GM19351 (cell line): Measurements from ENCODE around the gene FOXO6.

Source experiments
- ATAC-seq: cut with Tn5 transposase; IDR thresholded peaks from one replicate; pipeline ENCODE4 v1.9.1; 2021; ENCODE audit warnings: mild to moderate bottlenecking, moderate library complexity; ENCODE audit not compliant: unreplicated experiment

The FOXO6 gene

DNA sequence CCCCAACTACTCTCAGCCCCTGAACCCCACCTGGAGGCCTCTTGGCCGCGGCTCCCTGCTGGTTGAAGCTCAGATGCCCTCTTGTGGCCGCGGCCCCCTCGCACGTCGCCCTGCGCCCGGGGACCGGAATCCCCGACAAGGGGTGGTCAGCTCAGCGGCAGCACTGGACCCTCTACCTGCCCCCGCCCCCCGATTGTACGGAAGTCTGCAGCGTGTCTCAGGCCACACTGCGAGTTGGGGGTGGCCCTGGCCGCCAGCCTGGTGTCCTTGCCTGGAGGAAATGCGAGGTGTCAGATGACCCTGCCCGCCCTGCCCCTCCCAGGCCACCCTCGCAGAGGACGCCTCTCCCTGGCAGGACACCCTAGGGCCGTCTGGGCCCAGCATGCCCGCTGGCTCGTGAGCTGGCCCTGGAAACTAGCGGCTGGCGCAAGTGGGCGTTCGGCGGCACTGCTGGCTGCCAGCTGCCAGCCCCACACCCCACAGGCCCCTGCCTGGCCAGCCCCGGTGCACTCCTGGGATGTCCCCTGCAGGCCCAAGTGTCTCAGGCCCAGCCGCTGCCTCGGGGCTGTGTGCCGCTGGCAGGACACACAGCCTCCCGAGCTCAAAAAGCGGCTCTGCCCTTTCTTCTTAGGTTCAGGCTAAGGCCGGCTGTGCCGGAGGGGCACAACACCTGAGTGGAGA lies 62.4 kb downstream of the FOXO6 start:
- no peak for ATAC-seq

DNA sequence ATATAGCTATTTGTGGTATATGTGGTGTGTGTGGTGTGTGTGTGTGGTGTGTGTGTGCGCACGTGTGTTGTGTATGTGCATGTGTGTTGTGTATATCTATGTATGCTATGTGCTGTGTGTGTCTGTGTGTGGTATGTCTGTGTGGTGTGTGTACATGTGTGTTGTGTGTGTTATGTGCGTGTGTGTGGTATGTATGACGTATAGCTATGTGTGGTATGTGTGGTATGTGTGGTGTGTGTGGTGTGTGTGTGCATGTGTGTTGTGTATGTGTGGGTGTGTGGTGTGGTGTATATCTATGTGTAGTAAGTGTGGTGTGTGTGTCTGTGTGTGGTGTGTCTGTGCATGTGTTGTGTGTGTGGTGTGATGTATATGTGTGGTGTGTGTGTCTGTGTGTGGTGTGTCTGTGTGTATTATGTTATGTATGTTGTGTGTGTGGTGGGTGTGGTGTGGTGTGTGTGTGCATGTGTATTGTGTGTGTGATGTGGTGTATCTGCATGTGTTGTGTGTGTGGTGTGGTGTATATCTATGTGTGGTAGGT lies 63.4 kb downstream of the FOXO6 start:
- no peak for ATAC-seq

DNA sequence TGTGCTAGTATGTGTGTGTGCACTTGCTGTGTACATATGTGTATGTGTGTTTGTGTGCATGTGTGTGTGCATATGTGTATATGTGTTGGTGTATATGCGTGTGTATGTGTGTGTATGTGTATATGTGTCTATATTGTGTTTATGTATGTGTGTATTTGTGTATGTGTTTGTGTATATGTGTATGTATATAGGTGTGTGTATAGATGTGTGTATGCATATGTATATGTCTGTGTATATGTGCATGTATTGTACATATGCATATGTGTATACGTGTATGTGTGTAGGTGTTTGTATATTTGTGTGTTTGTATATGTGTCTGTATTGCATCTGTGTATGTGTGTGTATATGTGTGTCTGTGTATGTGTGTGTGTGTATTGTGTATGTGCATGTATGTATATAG lies 64.1 kb downstream of the FOXO6 start:
- ATAC-seq: no peak

DNA sequence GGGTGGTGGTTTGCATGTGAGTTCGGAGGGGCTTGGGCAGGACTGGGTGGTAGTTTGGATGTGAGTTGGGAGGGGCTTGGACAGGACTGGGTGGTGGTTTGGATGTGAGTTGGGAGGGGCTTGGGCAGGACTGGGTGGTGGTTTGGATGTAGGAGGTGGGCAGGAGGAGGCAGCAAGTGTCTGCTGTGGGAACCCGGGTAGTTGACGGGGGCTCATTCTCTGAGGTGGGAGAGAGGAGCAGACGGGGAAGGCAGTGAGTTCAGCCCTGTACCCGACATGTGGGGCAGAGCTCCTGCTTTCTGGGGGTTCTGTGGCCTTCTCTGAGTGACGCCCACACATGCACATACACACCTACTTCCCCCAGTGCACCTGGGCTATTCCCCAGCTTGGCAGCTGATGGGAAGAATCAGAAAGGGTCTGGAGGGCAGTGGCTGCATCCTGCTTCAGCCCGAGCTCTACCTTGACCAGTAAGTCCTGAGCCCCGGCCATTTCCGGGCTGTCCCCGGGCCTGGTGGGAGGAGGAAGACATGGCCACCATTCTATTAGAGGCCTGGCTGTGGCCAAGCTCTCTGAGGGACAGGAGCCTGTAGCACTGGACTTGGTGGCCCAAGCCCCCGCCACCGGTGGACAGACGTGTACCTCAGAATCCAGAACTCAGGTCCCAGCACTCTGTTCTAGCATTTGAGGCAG lies 65.1 kb downstream of the FOXO6 start:
- no peak for ATAC-seq

DNA sequence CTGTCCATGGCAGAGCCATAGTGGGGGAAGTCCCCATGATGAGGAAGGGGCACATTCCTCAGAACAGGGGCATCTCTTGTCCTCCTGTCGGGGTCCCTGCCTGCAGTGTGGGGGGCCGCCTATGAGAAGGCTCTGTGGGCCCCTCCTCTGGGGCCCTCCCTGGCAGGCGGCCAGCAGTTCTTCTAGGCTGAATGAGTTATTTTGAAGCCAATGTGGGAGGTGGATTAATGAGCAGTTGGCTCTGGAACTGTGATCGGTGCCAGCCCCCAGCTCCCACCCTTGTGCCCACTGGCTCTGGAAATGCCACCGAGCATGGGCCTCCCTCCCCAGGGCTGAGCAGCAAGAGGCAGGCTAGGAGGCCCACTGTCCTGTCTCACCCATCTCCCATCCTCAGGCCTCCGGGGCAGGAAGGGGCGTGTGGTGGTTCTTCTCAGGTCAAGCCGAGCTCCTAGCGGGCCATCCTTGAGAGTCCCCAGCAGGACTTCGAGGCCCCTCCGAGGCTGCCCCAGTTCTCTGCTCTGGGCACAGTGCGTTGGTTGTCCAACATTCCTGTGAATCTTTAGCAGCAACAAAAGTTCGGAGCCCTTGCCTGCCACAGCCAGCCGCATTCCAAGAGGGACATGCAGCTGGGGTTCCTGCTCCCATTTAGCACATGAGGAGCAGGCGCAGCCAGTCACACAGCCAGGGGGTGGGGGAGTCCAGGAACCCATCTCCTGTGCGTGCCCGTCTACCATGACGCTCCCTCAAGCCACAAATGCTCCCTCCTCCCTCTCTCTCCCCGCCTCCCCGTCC lies 66.1 kb downstream of the FOXO6 start:
- ATAC-seq: no peak

DNA sequence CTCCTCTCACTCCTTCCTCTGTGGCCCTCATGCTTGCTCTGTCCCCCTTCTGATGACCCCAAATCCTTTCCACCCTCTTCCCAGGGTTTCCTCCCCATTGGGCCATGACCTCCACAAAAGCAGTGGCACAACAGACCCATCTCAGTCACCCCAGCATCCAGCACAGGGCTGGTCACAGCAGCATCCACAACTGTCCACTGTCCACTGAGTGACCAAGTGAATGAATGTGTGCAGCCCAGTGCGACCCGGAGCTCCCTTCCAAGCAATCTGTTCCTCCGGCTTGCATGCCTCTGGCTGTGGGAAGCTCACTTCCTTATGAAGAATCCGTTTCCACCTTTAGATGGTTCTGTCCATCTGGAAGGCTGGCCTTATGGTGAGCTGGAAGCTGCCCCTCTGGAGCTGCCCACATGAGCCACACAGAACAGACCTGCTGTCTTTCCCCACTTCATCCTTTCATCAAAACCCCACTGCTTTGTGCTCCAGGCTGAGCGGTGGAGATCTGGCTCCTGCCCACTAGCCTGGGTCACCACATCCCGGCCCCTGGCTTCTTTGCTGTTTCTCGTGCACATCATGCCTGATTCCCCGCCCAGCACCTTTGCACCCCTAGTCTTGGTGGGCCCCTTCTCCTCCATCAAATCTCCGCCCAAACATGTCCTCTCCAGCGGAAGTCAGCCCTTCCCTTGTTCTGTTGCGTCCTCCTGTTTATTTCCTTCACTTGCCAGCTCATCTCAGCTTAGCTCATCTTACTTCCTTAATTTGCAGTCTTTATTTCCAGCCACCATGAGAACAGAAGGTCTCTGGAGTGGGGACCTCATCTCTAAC lies 66.9 kb downstream of the FOXO6 start:
- no peak for ATAC-seq

DNA sequence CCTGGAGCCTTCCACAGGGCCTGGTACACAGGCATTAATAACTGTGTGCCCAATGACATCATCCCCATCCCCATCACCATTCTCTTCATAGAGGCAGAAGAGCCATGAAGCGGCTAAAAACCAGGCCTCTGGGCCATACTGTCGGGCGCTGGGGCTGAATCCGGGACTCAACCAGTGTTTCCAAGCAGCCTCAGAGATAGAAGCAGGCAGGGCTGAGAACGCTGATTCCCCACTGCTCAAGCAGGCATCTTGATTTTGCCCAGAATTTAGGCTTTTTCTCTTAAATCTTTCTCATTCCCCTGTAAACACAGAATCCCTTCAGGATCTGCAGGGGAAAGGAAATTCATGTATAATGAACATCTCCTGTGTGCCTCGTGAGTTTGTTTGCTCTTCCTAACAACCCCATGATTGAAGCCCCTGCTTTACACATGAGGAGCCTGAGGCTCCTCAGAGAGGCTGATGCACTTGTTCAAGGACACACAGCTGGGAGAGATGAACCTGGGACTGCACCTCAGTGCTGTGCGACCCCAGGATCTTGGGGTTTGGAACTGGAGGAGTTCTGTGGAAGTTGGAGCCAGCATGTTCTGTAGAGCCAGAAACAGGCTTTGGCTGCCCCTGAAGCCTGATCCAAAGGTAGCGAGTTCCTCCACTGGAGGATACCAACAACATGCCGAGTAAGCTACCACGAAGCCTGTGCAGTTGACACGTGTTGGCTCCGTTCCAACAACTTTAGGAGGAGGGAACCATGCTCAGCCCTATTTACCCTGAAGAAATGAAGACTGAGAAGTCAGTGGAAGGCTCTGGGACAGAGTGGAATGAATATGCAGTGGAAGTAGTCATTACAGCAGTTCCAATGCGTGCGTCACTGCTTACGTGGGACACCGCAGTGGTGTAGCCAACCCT lies 67.8 kb downstream of the FOXO6 start:
- no peak for ATAC-seq

DNA sequence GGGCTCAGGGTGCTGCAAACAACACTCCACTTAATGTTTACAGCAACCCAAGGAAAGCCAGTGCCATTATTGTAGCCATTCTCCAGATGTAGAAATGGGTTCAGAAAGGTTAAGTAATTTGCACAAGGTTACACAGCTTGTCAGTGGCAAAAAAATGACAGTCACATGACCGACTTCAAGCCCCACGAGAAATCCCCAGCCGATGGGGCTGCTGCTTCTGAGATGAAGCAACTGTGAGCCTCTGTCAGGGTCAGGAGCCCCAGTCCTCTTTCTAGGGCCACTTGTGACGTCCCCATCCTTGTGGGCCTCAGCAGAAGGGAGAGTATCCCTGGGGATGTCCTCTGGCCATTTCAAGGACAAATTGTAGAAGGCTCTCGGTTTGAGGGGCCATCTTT lies 68.4 kb downstream of the FOXO6 start:
- ATAC-seq: no peak

DNA sequence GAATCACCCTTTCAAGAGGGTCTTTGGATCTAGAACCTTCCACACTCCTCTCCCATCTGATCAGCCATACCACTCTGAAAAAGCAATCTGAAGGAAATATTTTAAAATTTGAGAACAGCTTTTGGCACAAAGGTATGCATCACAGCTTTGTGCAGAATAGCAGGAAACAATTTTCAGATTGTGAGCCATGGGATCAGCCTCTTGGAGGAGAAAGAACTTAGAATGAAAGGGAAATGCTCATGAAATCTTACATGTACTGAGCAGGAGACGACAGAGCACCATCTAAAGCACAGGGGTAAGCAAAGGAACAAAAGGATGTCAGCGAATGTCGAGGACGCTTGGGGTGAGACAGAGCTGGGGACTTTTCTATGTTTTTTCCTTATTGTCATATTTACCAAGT lies 68.8 kb downstream of the FOXO6 start:
- no peak for ATAC-seq

DNA sequence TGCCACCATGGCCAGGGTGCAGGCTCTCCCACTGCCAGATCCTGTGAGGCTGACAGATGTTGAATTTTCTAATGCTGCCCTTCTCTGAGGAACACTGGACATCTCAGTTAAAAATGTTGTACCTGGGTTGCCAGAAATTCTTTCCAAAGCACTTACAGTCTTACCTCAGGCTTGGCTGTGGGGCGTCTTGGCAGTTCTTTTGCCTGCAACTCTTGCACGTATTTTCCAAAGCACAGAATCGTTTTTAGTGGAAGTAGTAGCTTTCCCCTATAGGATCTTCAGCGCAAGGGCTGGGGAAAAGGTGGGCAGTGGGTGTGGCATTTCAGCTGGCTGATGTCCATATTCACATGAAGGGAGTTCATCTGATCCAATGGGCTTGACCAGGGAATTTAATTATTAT lies 69.3 kb downstream of the FOXO6 start:
- ATAC-seq: no peak

DNA sequence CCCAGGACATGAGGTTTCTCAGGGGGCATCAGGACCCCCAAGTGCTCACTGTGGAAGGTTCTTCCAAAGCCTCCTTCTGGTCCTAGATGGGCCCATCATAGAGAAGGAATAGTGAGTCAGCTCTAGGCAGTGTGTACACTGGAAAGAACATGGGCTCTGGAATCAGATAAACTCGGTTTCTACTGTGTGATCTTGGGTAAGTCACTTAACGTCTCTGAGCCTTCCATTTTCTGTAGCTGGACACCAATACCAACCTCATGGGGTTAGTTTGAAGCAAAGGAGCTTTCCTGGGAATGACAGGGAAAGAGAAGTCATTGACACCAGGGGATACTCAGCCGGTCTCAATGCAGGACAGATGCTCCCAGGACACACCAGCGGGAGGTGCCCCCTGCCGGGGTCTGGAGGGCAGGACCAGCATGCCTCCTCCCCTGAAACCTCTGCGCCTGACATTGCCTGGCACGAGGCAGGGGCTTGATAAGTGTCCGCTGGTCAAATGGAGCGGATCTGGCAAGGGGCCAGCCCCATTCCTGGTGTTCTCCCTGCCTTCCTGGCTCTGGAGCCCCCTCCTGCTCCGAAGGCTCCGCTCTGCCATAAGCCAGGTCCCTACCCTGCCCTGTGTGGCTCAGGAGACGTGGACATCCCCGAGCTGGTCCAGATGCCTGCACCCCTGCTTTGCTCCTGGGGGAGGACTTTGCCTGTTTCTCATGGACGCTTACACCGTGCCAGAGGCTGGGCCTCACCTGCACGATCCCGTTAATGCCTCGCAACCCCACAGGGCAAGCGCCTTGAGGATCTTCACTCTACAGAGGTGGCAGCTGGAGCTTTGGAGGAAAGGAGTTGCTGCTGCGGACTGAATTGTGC lies 70.5 kb downstream of the FOXO6 start:
- ATAC-seq: no peak
